Activated T-helper 9 cell treated with anti-CD3 and anti-CD28 coated beads, Interleukin-2, amount 50 U/mL, for 16 hours (primary cell): Measurements from ENCODE around the gene CTIF.

ENCODE experiments used
- DNase-seq: peaks from one replicate; pipeline ENCODE4 v3.0.0-alpha.2; 2020; ENCODE audit warnings: low read depth

CTIF gene

DNA sequence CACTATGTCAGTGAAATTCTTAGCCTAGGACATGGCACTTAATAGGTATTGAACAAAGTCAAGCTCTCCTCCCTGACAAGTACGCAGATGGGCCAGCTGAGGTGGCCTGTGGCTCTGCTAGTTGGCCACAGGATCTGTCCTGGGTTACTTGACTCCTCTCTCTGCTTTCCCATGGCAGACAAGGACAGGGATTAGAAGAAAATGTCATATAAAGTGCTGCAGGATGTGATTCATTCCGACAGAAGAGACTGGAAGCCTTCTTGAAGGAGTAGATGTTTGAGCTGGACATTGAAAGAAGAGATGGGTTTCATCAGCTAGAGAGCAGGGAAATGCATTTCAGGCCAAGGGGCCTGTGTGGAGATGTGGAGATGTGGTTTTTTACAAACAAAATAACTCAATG is 365.3 kb downstream of the CTIF start:
- DNase-seq: no peak

GRCh38 chr18:48904847-48905394 is 366.1 kb downstream of the CTIF start:
- DNase-seq: no peak

- DNase-seq: no peak
Observed at GRCh38 chr18:48905513-48905912, 366.7 kb downstream of the CTIF start.

DNA sequence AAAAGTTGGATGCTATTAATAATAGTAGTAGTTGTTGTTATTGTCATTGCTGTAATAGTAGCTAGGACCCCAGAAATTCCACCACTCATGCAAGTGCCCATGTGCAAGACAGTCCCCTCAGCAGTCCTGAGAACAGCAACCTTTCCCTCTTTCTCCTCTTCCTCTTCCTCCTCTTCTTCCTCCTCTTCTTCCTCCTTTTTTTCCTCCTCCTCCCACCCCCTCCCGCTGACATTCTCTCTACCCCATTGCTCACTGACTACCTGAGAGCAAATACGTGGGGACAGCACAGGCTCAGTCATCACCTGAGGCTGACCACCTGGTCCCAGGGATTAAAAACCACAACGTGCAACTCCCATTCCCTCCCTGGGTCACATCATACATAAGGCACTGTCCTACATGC is 370.1 kb downstream of the CTIF start:
- DNase-seq: no peak

GRCh38 chr18:48909721-48910120 is 370.9 kb downstream of the CTIF start:
- DNase-seq: no peak

DNA sequence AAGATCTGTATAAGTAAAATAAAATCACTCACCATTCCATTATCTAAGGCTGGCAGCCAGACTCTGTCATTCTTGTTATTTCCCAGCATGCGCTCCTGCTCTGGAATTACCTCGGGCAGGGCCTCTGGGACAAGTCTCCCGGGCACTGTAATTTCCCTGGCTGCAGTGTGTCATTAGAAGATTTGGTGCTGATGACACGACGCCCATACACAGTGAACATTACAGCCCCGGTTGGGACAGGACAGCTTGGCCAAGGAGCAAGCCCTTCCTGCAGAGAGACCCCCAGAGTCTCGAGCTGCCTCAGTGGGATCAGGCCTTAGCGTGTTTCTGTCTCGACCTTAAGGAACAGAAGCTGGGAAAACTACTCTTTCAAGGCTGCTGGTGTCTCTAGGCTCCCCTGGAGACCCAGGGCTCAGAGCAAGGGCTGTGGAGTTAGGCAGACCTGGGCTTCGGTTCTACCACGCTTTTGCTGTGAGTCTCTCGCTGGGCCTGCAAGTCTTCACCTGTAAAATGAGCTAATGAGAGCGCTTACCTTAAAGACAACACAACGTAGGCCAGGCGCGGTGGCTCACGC is 372.2 kb downstream of the CTIF start:
- DNase-seq: no peak
